NCI-H2029 (cell line): Measurements from ENCODE around the gene TENM4.
A peak's percentile ranks its signal among the peaks of the same experiment; 100 is the strongest.

Experiments used
- DNase-seq: peaks from one replicate; lab custom pipeline; 2025; lab: John Stamatoyannopoulos, UW

The TENM4 gene

DNA sequence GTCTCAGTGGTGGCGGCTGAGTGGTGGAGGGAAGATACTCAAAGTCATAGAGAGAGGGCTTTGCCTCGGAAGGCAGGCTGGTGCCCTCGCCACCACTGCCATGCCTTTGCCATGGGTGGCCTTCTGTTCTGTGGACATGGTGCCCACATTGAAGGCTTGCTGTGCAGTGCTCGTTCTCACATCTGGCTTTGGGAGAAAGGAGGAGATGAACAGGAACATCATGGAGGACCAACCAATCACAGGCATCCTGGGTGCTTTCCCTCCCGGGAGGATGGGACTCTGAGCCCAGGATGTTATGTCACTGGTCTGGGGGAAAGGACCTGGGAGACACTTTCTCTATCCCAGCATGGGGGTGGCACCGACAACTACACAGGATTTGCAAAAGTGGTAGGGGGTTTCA lies 783.8 kb downstream of the TENM4 start:
- no peak for DNase-seq

GRCh38 chr11:78656327-78656726 lies 784.5 kb downstream of the TENM4 start:
- DNase-seq = no peak

DNA sequence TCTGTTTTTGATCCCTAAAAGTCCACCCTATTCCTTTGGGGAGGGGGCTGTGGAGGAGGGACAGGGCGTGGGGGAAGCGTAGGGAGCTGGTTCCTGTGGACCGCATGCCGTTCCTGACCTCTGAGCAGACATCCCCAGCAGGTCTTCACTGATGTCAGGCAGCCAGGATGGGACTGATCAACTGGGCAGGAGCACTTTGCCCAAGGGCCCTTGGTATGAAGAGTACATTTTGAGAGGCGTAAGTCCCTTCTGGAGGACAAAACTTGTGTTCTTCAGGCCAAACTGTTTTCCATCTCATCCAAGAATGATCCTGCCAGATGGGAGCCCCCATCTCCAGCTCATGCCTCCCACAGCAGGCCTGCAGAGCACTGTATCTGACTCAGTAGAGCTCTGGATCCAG lies 785.3 kb downstream of the TENM4 start:
- no peak for DNase-seq

- no peak for DNase-seq
Measured at GRCh38 chr11:78654866-78655265, 786.0 kb downstream of the TENM4 start.

DNA sequence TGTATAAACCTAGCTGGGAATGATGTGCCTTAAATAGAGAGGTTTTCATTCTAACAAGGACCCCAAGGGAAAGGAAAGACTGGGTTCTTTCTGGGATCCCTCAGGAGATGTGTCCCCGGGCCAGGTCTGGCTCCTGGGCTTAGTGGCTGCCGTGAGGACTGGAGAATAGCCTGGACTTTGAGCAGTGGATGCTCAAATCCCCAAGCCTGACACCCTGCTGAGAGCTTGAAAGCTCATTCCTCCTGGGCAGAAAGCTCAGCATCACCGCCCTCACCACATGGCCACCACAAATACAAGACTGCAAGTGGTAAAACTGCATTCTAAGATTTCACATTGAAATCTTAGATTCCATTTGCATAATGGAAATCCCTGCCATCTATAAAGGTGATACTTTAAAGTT lies 786.8 kb downstream of the TENM4 start:
- DNase-seq = no peak

GRCh38 chr11:78653294-78653909 lies 787.4 kb downstream of the TENM4 start:
- DNase-seq = no peak

DNA sequence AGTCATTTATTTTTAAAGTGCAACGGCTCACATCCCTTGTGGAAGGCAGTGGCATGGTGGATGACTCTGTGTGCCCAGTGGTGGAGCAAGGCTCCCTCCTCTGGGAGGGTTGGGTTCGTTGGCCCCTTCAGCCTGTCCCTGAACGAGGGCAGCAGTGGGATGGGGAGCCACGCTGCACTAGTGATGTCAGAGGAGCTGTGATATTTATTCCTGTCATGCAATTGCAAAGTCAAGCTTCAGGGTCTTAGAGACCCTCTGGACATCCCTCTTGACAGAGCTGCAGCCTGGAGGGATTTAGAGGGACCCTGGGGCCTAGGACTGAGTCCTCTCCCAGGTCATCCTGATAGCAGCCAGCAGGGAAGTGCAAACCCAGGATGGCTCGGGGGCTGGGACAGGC lies 788.0 kb downstream of the TENM4 start:
- no peak for DNase-seq

GRCh38 chr11:78651923-78652842 lies 788.6 kb downstream of the TENM4 start:
- DNase-seq = no peak

GRCh38 chr11:78651136-78651775 lies 789.6 kb downstream of the TENM4 start:
- DNase-seq = no peak

DNA sequence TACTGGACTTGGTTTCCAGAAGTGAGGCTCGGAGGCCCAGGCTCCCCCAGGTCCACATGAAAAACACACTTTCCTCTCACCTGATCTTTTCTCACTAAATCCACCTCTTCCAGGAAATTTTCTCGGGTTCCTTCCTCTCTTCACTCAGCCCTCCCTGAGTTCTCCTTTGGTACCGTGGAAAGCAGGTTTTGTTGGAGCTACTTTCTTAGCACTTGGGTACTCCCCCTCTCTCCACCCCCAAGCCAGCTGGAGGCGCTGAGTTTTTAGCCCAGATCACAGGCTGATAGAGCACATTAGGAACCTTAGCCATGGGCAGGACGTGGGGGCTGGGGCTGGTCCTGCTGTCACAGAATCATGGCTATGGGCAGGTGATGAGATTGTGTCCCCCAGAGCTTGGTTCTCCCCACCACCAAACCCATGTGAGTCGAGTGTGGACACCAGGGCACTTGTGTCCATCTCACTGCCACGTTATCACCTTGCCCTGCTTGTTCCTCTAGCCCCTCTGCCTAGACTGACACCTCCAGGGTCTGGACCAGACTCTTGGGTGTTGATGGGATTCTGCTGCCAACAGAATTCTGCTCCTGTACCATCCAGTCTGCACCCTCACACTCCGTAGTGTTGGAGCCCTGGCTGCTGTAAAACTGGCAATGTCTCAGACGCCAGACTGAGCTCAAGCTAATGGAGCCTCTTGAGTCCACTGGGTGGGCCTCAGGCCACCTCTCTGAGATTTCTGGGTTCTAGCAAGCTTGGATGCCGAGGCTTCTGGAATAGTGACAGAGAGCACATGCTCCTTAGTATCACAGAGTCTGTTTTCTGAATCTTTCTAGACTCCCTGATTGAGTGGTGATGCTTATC lies 791.2 kb downstream of the TENM4 start:
- DNase-seq = no peak

- no peak for DNase-seq
Measured at GRCh38 chr11:78647986-78648875, 792.6 kb downstream of the TENM4 start.

DNA sequence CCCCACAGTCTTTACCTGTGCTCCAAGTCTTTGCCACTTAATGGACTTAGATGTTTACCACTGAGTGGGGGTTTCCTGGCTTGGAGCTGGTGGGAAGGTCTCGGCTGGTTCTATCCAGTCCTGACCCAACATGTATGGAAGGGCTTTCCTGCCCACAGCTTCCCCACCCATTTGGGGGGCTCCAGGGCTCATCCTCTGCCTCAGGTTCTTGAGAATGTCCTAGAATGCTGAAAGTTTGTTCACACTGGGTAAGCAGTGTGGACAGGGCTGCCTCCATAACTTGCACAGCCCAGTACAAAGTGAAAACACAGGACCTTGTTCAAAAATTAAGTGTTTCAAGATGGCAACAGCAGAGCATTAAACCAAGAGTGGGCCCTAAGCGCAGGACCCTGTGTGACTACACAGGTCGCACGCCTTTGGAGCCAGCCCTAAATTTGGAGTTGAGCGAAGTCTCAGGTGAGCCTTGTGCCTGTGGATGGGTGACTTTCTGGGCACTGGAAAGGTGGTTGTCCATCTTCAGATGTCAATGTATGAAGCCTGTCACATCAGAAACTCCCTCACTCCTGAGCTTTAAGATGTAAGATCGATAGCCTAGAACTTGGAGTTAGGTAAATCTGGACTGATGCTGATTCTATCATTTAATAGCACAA lies 793.4 kb downstream of the TENM4 start:
- no peak for DNase-seq

- DNase-seq = peak; percentile 65
Measured at GRCh38 chr11:78646564-78647185, 794.2 kb downstream of the TENM4 start.

- DNase-seq = peak; percentile 62
Measured at GRCh38 chr11:78645226-78646202, 795.3 kb downstream of the TENM4 start.

DNA sequence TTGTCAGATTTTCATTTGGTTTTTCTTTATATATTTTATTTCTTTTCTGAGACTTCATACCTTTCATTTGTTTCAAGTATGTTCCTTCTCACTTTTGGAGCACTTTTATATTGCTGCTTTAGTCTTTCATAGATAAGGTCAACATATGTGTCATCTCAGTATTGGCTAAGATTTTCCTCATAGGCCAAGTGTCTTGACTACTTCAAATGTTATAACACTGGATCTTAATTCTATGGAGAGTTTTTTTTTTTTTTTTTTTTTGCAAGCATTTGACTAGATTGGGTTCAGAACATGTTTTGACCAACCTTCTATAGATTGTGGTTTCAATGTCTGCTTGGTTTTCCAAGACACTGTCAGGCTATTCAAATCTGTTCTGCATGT lies 797.2 kb downstream of the TENM4 start:
- no peak for DNase-seq

- no peak for DNase-seq
Measured at GRCh38 chr11:78642979-78643675, 797.7 kb downstream of the TENM4 start.

- no peak for DNase-seq
Measured at GRCh38 chr11:78641541-78641940, 799.3 kb downstream of the TENM4 start.

DNA sequence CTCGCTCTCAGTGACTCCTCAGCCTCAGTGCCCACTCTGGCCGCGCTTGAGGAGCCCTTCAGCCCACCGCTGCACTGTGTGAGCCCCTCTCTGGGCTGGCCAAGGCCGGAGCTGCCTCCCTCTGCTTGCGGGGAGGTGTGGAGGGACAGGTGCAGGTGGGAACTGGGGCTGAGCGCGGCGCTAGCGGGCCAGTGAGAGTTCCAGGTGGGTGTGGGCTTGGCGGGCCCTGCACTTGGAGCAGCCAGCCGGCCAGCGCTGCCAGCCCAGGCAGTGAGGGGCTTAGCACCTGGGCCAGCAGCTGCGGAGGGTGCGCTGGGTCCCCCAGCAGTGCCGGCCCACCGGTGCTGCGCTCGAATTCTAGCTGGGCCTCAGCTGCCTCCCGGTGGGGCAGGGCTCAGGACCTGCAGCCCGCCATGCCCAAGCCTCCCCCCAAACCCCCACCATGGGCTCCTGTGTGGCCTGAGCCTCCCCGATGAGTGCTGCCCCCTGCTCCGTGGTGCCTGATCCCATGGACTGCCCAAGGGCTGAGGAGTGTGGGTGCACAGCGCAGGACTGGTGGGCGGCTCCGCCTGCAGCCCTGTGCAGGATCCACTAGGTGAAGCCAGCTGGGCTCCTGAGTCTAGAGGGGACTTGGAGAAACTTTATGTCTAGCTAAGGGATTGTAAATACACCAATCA lies 802.0 kb downstream of the TENM4 start:
- no peak for DNase-seq
